Measurements from ENCODE around the gene NDC1.
A peak's percentile ranks its signal among the peaks of the same experiment; 100 is the strongest.

Gene NDC1

GRCh38 chr1:53847980-53848379, 9.9 kb upstream of the NDC1 start:
- H3K4me3 ChIP-seq (ENCODE audit: low read depth, low read length) = no peak overlapping the region
- TF ChIP-seq CTCF (IDR thresholded peaks at IDR 0.05; ENCODE audit: control insufficient read depth, extremely low read depth, insufficient read depth) = no peak
- no peak for DNase-seq (ENCODE audit: low read depth)

DNA sequence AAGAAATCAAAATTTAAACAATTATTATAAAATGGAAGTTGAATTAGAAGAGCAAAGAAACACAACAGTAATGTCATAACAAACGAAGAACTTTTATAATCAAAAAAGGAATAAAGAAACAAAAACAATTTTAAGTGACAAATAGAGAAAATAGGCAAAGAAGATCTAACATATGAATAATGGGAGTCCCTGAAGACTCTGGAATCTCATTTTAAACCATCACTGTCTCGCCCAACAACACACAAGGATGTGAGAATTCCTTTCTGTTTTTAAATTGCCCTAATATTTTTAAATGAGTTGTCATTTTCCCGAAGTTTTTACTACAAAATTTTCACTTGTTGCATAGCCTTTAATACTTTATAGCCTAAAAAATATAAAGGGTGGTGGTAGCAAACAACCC, 4.3 kb upstream of the NDC1 start:
- no peak for DNase-seq (ENCODE audit: low read depth)
- no peak for TF ChIP-seq CTCF (IDR thresholded peaks at IDR 0.05; ENCODE audit: control insufficient read depth, extremely low read depth, insufficient read depth)
- H3K4me3 ChIP-seq (ENCODE audit: low read depth, low read length) = no peak overlapping the region

GRCh38 chr1:53838654-53838974, 518 bp upstream of the NDC1 start:
- DNase-seq (ENCODE audit: low read depth) = no peak
- peak overlapping the region; percentile 95 for H3K4me3 ChIP-seq (ENCODE audit: low read depth, low read length)
- no peak for TF ChIP-seq CTCF (IDR thresholded peaks at IDR 0.05; ENCODE audit: control insufficient read depth, extremely low read depth, insufficient read depth)

DNA sequence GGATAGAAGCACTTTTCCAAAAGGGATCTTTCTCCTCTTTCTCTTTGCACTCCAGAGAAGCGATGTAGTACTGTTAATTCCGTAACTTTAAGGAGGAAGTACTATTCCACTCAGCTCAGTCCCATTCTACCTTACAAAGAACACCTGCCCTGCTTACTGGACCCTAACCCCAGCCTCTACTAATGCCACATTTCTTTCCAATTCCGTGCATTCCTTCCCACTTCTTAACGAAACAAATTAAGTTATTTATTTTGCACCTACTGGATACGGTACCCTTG, 511 bp downstream of the NDC1 start:
- TF ChIP-seq CTCF (IDR thresholded peaks at IDR 0.05; ENCODE audit: control insufficient read depth, extremely low read depth, insufficient read depth) = no peak
- H3K4me3 ChIP-seq (ENCODE audit: low read depth, low read length) = peak overlapping the region; percentile 95
- DNase-seq (ENCODE audit: low read depth) = no peak

- no peak for DNase-seq (ENCODE audit: low read depth)
- H3K4me3 ChIP-seq (ENCODE audit: low read depth, low read length) = no peak overlapping the region
- TF ChIP-seq CTCF (IDR thresholded peaks at IDR 0.05; ENCODE audit: control insufficient read depth, extremely low read depth, insufficient read depth) = no peak
These were observed 2.6 kb downstream of the NDC1 start for GRCh38 chr1:53835491-53835890.

GRCh38 chr1:53834776-53835175, 3.3 kb downstream of the NDC1 start:
- no peak for DNase-seq (ENCODE audit: low read depth)
- H3K4me3 ChIP-seq (ENCODE audit: low read depth, low read length) = no peak overlapping the region
- TF ChIP-seq CTCF (IDR thresholded peaks at IDR 0.05; ENCODE audit: control insufficient read depth, extremely low read depth, insufficient read depth) = no peak

DNA sequence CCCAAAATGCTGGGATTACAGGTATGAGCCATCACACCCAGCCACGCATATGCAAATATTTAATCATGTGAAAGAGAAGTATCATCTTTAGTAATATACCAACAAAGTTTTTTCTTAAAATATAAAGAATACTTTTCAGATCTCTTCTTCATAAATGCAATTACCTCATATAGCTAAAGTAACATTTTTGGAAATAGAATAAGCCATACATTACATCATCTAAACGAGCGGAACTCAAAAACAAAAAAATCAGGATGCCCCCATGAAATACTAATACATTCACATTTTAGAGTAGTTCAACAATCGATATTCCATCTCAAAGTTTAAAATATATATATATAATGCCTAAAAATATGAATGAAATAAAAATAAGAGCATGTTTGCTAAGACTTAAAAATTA, 4.7 kb downstream of the NDC1 start:
- no peak for DNase-seq (ENCODE audit: low read depth)
- H3K4me3 ChIP-seq (ENCODE audit: low read depth, low read length) = no peak overlapping the region
- TF ChIP-seq CTCF (IDR thresholded peaks at IDR 0.05; ENCODE audit: control insufficient read depth, extremely low read depth, insufficient read depth) = no peak
